Trophoblast cell (in vitro differentiated cells and primary cell): ENCODE results near the gene CPXM2.
A peak's percentile ranks its signal among the peaks of the same experiment; 100 is the strongest.

Experiments used
- DNase-seq, 2 donors: peaks; one replicate each; pipeline ENCODE4 v3.0.0-alpha.2; 2016
- H2AFZ ChIP-seq: 2 replicates; pipeline ENCODE4 v1.6.1; 2013; ENCODE audit warnings: low read length, moderate library complexity, mild to moderate bottlenecking; ENCODE audit not compliant: insufficient read depth, poor library complexity
- H2AK5ac ChIP-seq: 2 replicates; pipeline ENCODE4 v1.6.1; 2013; ENCODE audit warnings: mild to moderate bottlenecking, low read length
- H2BK120ac ChIP-seq: 2 replicates; pipeline ENCODE4 v1.6.1; 2013; ENCODE audit warnings: low read length, mild to moderate bottlenecking, moderate library complexity; ENCODE audit not compliant: insufficient read depth, poor library complexity
- H2BK12ac ChIP-seq: 2 replicates; pipeline ENCODE4 v1.6.1; 2013; ENCODE audit warnings: mild to moderate bottlenecking, low read length, moderate library complexity
- H2BK5ac ChIP-seq: 2 replicates; pipeline ENCODE4 v1.6.1; 2013; ENCODE audit warnings: low read length, low read depth, moderate library complexity, mild to moderate bottlenecking; ENCODE audit not compliant: poor library complexity
- H3K14ac ChIP-seq: 2 replicates; pipeline ENCODE4 v1.6.1; 2013; ENCODE audit warnings: mild to moderate bottlenecking, low read length
- H3K18ac ChIP-seq: 2 replicates; pipeline ENCODE4 v1.6.1; 2013; ENCODE audit warnings: mild to moderate bottlenecking, low read length
- H3K23ac ChIP-seq: 2 replicates; pipeline ENCODE4 v1.6.1; 2013; ENCODE audit warnings: low read length
- H3K27ac ChIP-seq: 2 replicates; pipeline ENCODE4 v1.5.1; 2013; ENCODE audit warnings: low read depth, mild to moderate bottlenecking, inconsistent platforms, low read length, moderate library complexity
- H3K27me3 ChIP-seq: 2 replicates; pipeline ENCODE4 v1.6.1; 2013; ENCODE audit warnings: inconsistent platforms, mild to moderate bottlenecking, low read length, moderate library complexity; ENCODE audit not compliant: insufficient read depth
- H3K36me3 ChIP-seq, 2 experiments: 1 replicate in 1 of 2; 2 replicates in 1 of 2; pipeline ENCODE4 v1.6.1; 2013; ENCODE audit warnings: low read length in 2 of 2, mild to moderate bottlenecking in 2 of 2, moderate library complexity in 1 of 2; ENCODE audit not compliant: insufficient read depth in 2 of 2, control insufficient read depth in 1 of 2
- H3K4ac ChIP-seq: 2 replicates; pipeline ENCODE4 v1.6.1; 2013; ENCODE audit warnings: low read depth, mild to moderate bottlenecking, low read length, moderate library complexity
- H3K4me1 ChIP-seq, 2 experiments: 1 replicate in 1 of 2; 2 replicates in 1 of 2; pipeline ENCODE4 v1.6.1; 2013; ENCODE audit warnings: low read length in 2 of 2, mild to moderate bottlenecking in 2 of 2, moderate library complexity in 1 of 2; ENCODE audit not compliant: insufficient read depth in 2 of 2, control insufficient read depth in 1 of 2
- H3K4me2 ChIP-seq: 2 replicates; pipeline ENCODE4 v1.6.1; 2013; ENCODE audit warnings: inconsistent platforms, mild to moderate bottlenecking, low read length, moderate library complexity
- H3K4me3 ChIP-seq: 2 replicates; pipeline ENCODE4 v1.5.1; 2013; ENCODE audit warnings: mild to moderate bottlenecking, low read depth, low read length, inconsistent platforms
- H3K79me1 ChIP-seq: one replicate; pipeline ENCODE4 v1.6.1; 2013; ENCODE audit warnings: low read length
- H3K79me2 ChIP-seq: 2 replicates; pipeline ENCODE4 v1.6.1; 2013; ENCODE audit warnings: low read length, mild to moderate bottlenecking; ENCODE audit not compliant: control insufficient read depth, insufficient read depth, poor library complexity
- H3K9ac ChIP-seq: 2 replicates; pipeline ENCODE4 v1.6.1; 2013; ENCODE audit warnings: mild to moderate bottlenecking, low read length
- H3K9me3 ChIP-seq: 2 replicates; pipeline ENCODE4 v1.6.1; 2013; ENCODE audit warnings: low read depth, mild to moderate bottlenecking, control low read depth, inconsistent platforms, low read length; ENCODE audit not compliant: insufficient read depth
- H4K12ac ChIP-seq: 2 replicates; pipeline ENCODE4 v1.6.1; 2013; ENCODE audit warnings: low read depth, mild to moderate bottlenecking, low read length, moderate library complexity
- H4K8ac ChIP-seq: 2 replicates; pipeline ENCODE4 v1.6.1; 2013; ENCODE audit warnings: low read depth, mild to moderate bottlenecking, low read length, moderate library complexity
- H4K91ac ChIP-seq: one replicate; pipeline ENCODE4 v1.6.1; 2013; ENCODE audit warnings: low read depth, mild to moderate bottlenecking, low read length, moderate library complexity
- WGBS: extraction: QIAGEN DNeasy Blood & Tissue Kit; methylation state at CpG from one replicate; pipeline ENCODE4 v1.1.7; 2013; ENCODE audit warnings: missing lambda C conversion rate; ENCODE audit not compliant: insufficient read length, insufficient coverage; ENCODE audit errors: extremely low coverage; 5-methylcytosine and 5-hydroxymethylcytosine counted together

Gene CPXM2

DNA sequence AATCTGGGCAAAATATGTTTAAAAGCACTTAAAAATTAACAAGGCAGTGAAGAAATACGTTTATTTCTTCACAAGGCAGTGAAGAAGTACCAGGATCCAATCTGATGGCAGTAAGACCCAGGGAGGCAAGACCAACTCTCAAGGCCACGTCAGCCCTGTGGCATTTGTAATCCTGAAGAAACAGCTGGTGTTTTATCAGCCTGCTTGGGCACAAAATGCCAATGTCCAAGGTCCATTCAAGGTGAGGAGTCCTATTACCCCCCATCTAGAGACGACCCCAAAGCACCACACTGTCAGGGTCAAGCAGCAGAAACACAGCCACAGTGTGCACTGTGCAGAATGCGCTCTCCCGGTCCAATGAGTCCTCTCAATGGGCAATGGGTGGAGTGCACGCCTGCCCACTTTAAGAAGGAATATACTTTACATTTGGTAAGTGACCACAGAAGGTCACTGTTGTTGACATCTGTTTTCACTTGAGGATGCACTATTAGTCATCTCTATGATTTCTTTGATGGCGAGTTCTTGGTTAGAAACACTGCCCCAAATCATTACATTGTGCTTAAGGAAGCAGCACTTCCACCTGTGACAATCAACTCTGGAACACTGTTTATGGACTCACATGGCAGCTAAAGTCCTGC lies 12.8 kb downstream of the CPXM2 start:
- WGBS: no CpG with 5 or more reads among the region's 7 CpGs
- Histone ChIP-seq H2BK120ac (no peak overlapping the region), H3K79me2 (no peaks in the 10 kb centered on the region), H3K23ac (no peak overlapping the region), H2BK12ac (no peak overlapping the region), H4K8ac (no peak overlapping the region), H2AFZ (no peak overlapping the region), H3K4ac (no peak overlapping the region), H3K9me3 (no peaks in the 10 kb centered on the region), H3K79me1 (peaks cover 3% of the 10 kb centered on the region), H4K12ac (no peak overlapping the region), H3K18ac (no peak overlapping the region), H3K27me3 (no peaks in the 10 kb centered on the region), H3K4me2 (no peak overlapping the region), H3K36me3 (no peaks in the 10 kb centered on the region), H3K4me1 (peaks cover 7 to 9% of the 10 kb centered on the region in 2 experiments), H2BK5ac (no peak overlapping the region), H3K27ac (no peak overlapping the region), H3K9ac (no peak overlapping the region), H2AK5ac (no peak overlapping the region), H3K4me3 (no peak overlapping the region), H4K91ac (no peak overlapping the region), H3K14ac (no peak overlapping the region)
- no peak for DNase-seq

DNA sequence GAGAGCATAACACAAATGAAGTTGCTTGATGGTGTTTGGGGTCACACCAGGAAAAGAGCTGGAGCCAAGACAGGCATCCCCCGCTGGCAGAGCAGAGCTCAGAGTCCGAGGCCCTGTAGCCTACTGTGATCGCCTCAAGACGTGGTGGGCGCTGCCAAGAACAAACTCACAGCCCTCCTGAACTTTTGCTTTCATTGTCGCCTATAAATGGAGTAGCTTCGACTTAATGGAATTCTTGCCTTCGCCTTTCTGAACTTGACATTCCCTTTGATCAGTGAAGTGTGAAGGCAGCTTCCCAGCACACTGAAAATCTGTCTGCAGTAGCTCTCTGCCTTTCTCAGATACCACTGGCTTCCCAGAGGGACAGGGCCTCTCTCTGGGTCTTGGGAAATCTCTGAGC lies 21.3 kb downstream of the CPXM2 start:
- no peaks in the 10 kb centered on the region for H3K36me3 ChIP-seq
- peaks cover 15 to 16% of the 10 kb centered on the region in 2 experiments for H3K4me1 ChIP-seq
- H3K4me2 ChIP-seq: no peak overlapping the region
- H3K27ac ChIP-seq: no peak overlapping the region
- H2BK5ac ChIP-seq: no peak overlapping the region
- H3K79me1 ChIP-seq: peaks cover 2% of the 10 kb centered on the region
- H3K4me3 ChIP-seq: no peak overlapping the region
- no peaks in the 10 kb centered on the region for H3K9me3 ChIP-seq
- no peak for DNase-seq
- no peak overlapping the region for H4K8ac ChIP-seq
- no peak overlapping the region for H3K23ac ChIP-seq
- no peak overlapping the region for H4K12ac ChIP-seq
- H3K4ac ChIP-seq: no peak overlapping the region
- no peak overlapping the region for H3K9ac ChIP-seq
- H2AK5ac ChIP-seq: no peak overlapping the region
- H3K27me3 ChIP-seq: no peaks in the 10 kb centered on the region
- no peak overlapping the region for H2AFZ ChIP-seq
- no CpG with 5 or more reads among the region's 8 CpGs for WGBS
- H2BK12ac ChIP-seq: no peak overlapping the region
- H3K79me2 ChIP-seq: no peaks in the 10 kb centered on the region
- no peak overlapping the region for H3K14ac ChIP-seq
- H4K91ac ChIP-seq: no peak overlapping the region
- H2BK120ac ChIP-seq: no peak overlapping the region
- no peak overlapping the region for H3K18ac ChIP-seq

DNA sequence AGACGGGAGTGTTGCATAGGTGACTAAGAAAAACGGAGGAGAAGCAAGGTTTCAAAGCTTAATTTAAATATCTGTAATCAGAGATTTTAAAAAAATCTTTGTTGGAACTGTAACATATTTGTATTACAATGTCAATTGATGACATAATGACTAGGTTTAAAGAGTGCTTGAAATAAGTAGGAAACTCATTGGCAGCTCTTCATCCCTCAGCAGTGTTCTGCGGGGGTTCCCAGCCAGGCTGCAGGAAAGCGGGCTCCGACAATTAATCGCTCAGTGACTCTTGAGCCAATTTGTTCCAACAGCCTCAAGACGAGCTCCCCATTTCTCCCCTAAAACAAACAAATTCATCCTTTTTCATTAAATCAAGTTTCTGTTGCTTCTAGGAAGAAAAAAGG lies 22.6 kb downstream of the CPXM2 start:
- DNase-seq: no peak
- Histone ChIP-seq H3K9ac (no peak overlapping the region), H2AFZ (no peak overlapping the region), H2BK5ac (no peak overlapping the region), H3K18ac (no peak overlapping the region), H3K9me3 (no peaks in the 10 kb centered on the region), H4K8ac (no peak overlapping the region), H3K14ac (no peak overlapping the region), H3K23ac (no peak overlapping the region), H2BK120ac (no peak overlapping the region), H3K79me2 (no peaks in the 10 kb centered on the region), H3K79me1 (peaks cover 2% of the 10 kb centered on the region), H3K27ac (no peak overlapping the region), H2BK12ac (no peak overlapping the region), H4K12ac (no peak overlapping the region), H3K4me3 (no peak overlapping the region), H3K4me2 (no peak overlapping the region), H2AK5ac (no peak overlapping the region), H3K36me3 (no peaks in the 10 kb centered on the region), H4K91ac (no peak overlapping the region), H3K4ac (no peak overlapping the region), H3K4me1 (peaks cover 15 to 18% of the 10 kb centered on the region in 2 experiments), H3K27me3 (no peaks in the 10 kb centered on the region)
- no CpG with 5 or more reads among the region's 7 CpGs for WGBS

DNA sequence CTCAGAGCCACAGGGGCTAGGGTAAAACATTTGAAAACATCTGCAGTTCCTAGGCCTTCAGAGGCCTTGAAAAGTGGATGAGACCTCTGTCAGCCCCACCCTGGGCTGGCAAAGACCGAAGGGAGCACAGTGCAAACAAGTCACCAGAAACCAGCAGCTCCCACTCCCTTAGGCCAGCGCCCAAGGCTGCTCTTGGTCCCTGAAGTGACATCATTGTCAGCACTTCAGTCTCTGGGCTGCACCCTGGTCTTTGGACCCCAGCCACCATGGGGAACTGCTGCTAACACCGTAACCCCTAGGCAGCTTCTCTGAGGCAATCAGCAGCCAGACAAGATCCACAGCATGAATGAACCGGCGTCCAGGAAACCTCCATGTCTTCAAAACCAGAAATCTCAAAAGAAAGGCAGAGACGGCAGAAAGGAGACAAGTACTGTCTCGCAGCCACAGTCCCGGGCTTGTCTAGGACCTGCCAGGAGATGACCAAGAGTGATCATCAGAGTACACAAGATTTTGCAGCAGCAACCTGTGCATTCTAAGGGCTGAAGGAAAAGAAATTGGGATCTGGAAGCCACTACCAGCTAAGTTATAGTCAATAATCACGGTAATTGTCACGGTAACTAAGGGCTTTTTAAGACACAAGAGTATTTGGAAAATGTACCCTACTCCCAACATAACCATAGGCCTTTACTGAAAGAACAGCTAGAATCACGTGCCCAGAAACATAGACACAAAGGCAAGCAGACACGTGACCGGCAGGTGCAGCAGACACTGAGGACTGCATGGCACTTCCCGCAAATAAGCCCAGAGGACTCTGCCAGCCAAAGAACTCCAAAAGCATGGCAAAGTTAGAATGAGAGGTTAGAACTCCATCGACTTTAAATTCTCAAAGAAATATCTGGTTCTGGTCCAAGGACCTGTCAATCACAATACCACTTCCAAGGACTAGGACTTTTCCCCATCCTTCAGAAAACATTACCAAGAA lies 23.3 kb downstream of the CPXM2 start:
- DNase-seq: no peak
- no peaks in the 10 kb centered on the region for H3K27me3 ChIP-seq
- H3K36me3 ChIP-seq: no peaks in the 10 kb centered on the region

More for the DNA sequence above, 23.3 kb downstream of the CPXM2 start:
- Histone ChIP-seq H3K18ac (no peak overlapping the region), H3K14ac (peak overlapping the region; percentile 11), H4K8ac (no peak overlapping the region), H2BK5ac (no peak overlapping the region), H2AFZ (no peak overlapping the region), H2BK12ac (no peak overlapping the region), H3K4me3 (no peak overlapping the region), H3K79me1 (peaks cover 6% of the 10 kb centered on the region), H4K91ac (no peak overlapping the region), H2BK120ac (no peak overlapping the region), H3K4me2 (no peak overlapping the region), H3K9ac (no peak overlapping the region), H2AK5ac (no peak overlapping the region), H3K9me3 (no peaks in the 10 kb centered on the region), H3K23ac (no peak overlapping the region), H4K12ac (no peak overlapping the region), H3K4ac (no peak overlapping the region), H3K27ac (no peak overlapping the region), H3K4me1 (peaks cover 21 to 25% of the 10 kb centered on the region in 2 experiments), H3K79me2 (no peaks in the 10 kb centered on the region)
- WGBS: no CpG with 5 or more reads among the region's 15 CpGs
